ENCODE results near the gene ABR. TPM values are rescaled to one million over a fixed set of nuclear protein-coding genes. Genes with fewer than 3 reads are reported as not detected.

The ABR gene
- total and polyA plus RNA-seq, 2 of the 8 experiments (the other 6 are each of a cell fraction or from before 2014, with no cell fraction given) = 44.8 to 47.2 TPM

DNA sequence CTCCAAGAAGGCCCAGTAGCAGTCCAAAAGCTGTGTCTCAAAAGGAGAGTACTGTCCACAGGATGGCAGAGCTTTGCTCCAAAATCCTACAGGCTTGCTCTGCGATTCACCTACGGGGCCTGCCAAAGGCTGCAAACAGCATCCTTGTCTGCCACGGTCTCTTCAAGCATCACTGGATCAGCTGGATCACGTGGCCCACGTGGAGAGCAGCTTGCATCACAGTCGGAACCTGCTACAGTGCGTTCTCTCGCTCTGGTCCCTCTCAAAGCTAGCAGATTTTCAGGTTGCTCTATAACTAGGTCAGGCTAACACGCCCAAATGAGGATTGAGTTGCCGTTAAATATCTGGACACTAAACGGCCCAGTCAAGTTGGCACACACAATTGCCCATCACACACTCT is 191.2 kb downstream of the ABR start:
- H2AFZ ChIP-seq (ENCODE audit: low read length) = no peak overlapping the region
- no peak overlapping the region for H3K9ac ChIP-seq (replicated peaks in 1 of 4; ENCODE audit: extremely low read depth in 1 of 4, low read depth in 3 of 4, low read length in 3 of 4)
- no peak overlapping the region for H3K14ac ChIP-seq (ENCODE audit: insufficient read length)
- no peak overlapping the region for H3K18ac ChIP-seq (ENCODE audit: extremely low read depth, low read length)
- peaks cover 5% of the 10 kb centered on the region; the same call in 1 of the 2 replicates for H3K23me2 ChIP-seq (ENCODE audit: low read depth, low read length)
- 93% methylated on average over 11 of the region's 11 CpGs; no CpG with 5 or more reads in 1 of the 2 experiments for WGBS, 2 experiments (ENCODE audit: extremely low coverage in 1 of 2, insufficient coverage in 1 of 2, insufficient read length in 1 of 2, insufficient replicate concordance in 2 of 2, low coverage in 1 of 2, low lambda C conversion rate in 2 of 2, missing lambda C conversion rate in 1 of 2)
- CTCF ChIA-PET (ENCODE audit: partially characterized antibody) = interaction anchor here (0.8 to 1.5 kb wide), 4 partner anchors 10 to 193 kb away, joined by 3 to 4 read pairs (median 3); no protein-coding TSS in a partner anchor
- H4K91ac ChIP-seq (replicated peaks; ENCODE audit: insufficient read length, low read length) = no peak overlapping the region
- H3K27me3 ChIP-seq (replicated peaks in 1 of 4; ENCODE audit: control insufficient read depth in 3 of 4, extremely low read depth in 1 of 4, insufficient read depth in 3 of 4, low read length in 3 of 4) = no peaks in the 10 kb centered on the region
- no peak for FAIRE-seq
- peak overlapping the region; percentile 39; the same call in 1 of the 2 replicates for H2BK12ac ChIP-seq (ENCODE audit: low read depth, low read length)
- no peaks in the 10 kb centered on the region for H3K4me1 ChIP-seq (replicated peaks in 1 of 4; ENCODE audit: control insufficient read depth in 3 of 4, insufficient read depth in 4 of 4, low read length in 3 of 4)
- H3K4me3 ChIP-seq (ENCODE audit: extremely low read depth in 1 of 4, insufficient read depth in 2 of 4, low read depth in 3 of 4, low read length in 4 of 4) = no peak overlapping the region
- H4K5ac ChIP-seq (ENCODE audit: insufficient read length, low read depth, low read length) = no peak overlapping the region
- no peak overlapping the region for H3K4me2 ChIP-seq (ENCODE audit: insufficient read depth in 1 of 2, low read depth in 2 of 2, low read length in 2 of 2)
- DNase-seq (ENCODE audit: low read depth in 1 of 2, low spot score in 2 of 2) = no peak
- H2BK20ac ChIP-seq (ENCODE audit: low read length) = no peak overlapping the region
- no peaks in the 10 kb centered on the region; the same call in 1 of the 2 replicates for H3K79me1 ChIP-seq (ENCODE audit: low read depth, low read length)
- H3K23ac ChIP-seq (ENCODE audit: insufficient read length) = no peak overlapping the region
- TF ChIP-seq YY1 (IDR thresholded peaks at IDR 0.05; ENCODE audit: low read depth, low read length) (no peak), JUND (IDR thresholded peaks at IDR 0.05; ENCODE audit: low read length) (no peak), POU5F1 (IDR thresholded peaks at IDR 0.05; ENCODE audit: low read depth, low read length) (no peak), RAD21 (IDR thresholded peaks at IDR 0.05 in 1 of 2, conservative IDR thresholded peaks at IDR 0.05 in 1 of 2; ENCODE audit: low read depth in 2 of 2, low read length in 2 of 2) (no peak), RXRA (IDR thresholded peaks at IDR 0.05; ENCODE audit: insufficient read depth, low read depth, low read length) (no peak), SIN3A (conservative IDR thresholded peaks at IDR 0.05 in 1 of 2, IDR thresholded peaks at IDR 0.05 in 1 of 2; ENCODE audit: low read depth in 1 of 2, low read length in 2 of 2) (no peak), ZNF274 (IDR thresholded peaks at IDR 0.05; ENCODE audit: borderline replicate concordance, extremely low read depth, low read length) (no peak), PHF8 (conservative IDR thresholded peaks at IDR 0.05; ENCODE audit: low read depth, low read length) (no peak), POLR2AphosphoS5 (IDR thresholded peaks at IDR 0.05; ENCODE audit: low read depth, low read length) (no peak), SP4 (IDR thresholded peaks at IDR 0.05; ENCODE audit: low read length) (no peak), SIRT6 (IDR thresholded peaks at IDR 0.05; ENCODE audit: low read length) (no peak), BCL11A (IDR thresholded peaks at IDR 0.05; ENCODE audit: low read depth in 2 of 2, low read length in 2 of 2) (no peak), TEAD4 (IDR thresholded peaks at IDR 0.05; ENCODE audit: low read depth, low read length) (no peak), HDAC2 (IDR thresholded peaks at IDR 0.05; ENCODE audit: borderline replicate concordance in 1 of 2, low read depth in 2 of 2, low read length in 2 of 2) (no peak)
- no peak overlapping the region for H2BK15ac ChIP-seq (ENCODE audit: low read length)
- H3K36me3 ChIP-seq (ENCODE audit: control insufficient read depth in 2 of 4, insufficient read depth in 4 of 4, low read length in 3 of 4) = no peaks in the 10 kb centered on the region
- H3K27ac ChIP-seq (ENCODE audit: low read depth, low read length) = no peak overlapping the region
- H4K8ac ChIP-seq (ENCODE audit: extremely low read depth, insufficient read depth, low read length) = no peak overlapping the region
- H3K56ac ChIP-seq (replicated peaks; ENCODE audit: insufficient read length, low read depth, low read length) = no peak overlapping the region
- no peak overlapping the region for H2AK5ac ChIP-seq (ENCODE audit: low read depth, low read length)
- no peak overlapping the region for H2BK120ac ChIP-seq (replicated peaks; ENCODE audit: low read depth, low read length)
- no peaks in the 10 kb centered on the region for H3K9me3 ChIP-seq (ENCODE audit: insufficient read depth in 2 of 2, low read depth in 1 of 2, low read length in 1 of 2)
- POLR2A ChIA-PET (ENCODE audit: partially characterized antibody) = interaction anchor here (0.7 to 1.1 kb wide), 4 partner anchors 12 to 231 kb away, joined by 3 read pairs; no protein-coding TSS in a partner anchor
- no peak overlapping the region for H2BK5ac ChIP-seq (ENCODE audit: low read depth, low read length)
- H4K20me1 ChIP-seq (replicated peaks in 1 of 2; ENCODE audit: control insufficient read depth in 1 of 2, insufficient read depth in 2 of 2, low read length in 2 of 2) = no peaks in the 10 kb centered on the region
- no peaks in the 10 kb centered on the region for H3K79me2 ChIP-seq (ENCODE audit: control insufficient read depth in 1 of 2, insufficient read depth in 2 of 2, low read length in 2 of 2)
- H3K4ac ChIP-seq (replicated peaks; ENCODE audit: insufficient read length, low read depth, low read length) = no peak overlapping the region
